Measurements from ENCODE around the gene PLXDC2.

- TF ChIP-seq FOXM1 (IDR thresholded peaks at IDR 0.05; ENCODE audit: borderline replicate concordance) = no peak
- no peak for TF ChIP-seq ELF4 (IDR thresholded peaks at IDR 0.05)
- TF ChIP-seq ZNF384 (IDR thresholded peaks at IDR 0.05) = no peak
- no peak for TF ChIP-seq SP1 (IDR thresholded peaks at IDR 0.05)
- no peak for TF ChIP-seq SUZ12 (IDR thresholded peaks at IDR 0.05)
- TF ChIP-seq L3MBTL2 (conservative IDR thresholded peaks at IDR 0.05) = no peak
- TF ChIP-seq FOXK2 (IDR thresholded peaks at IDR 0.05) = no peak
- TF ChIP-seq TARDBP (IDR thresholded peaks at IDR 0.05) = no peak
- TF ChIP-seq CTBP1 (IDR thresholded peaks at IDR 0.05; ENCODE audit: borderline replicate concordance) = no peak
Observed at GRCh38 chr10:20114179-20114578, 297.9 kb downstream of the PLXDC2 start.
